GM18873 (cell line): ENCODE data around the gene TLCD4.
"Not testable (repeated sequence)": the region's sequence is repeated elsewhere in the genome, so short reads cannot be mapped to it uniquely, and the experiment has no call there.

Experiments
- ATAC-seq: cut with Tn5 transposase; IDR thresholded peaks from one replicate; pipeline ENCODE4 v1.9.1; 2021; ENCODE audit warnings: mild to moderate bottlenecking, moderate library complexity, moderate number of reproducible peaks; ENCODE audit not compliant: unreplicated experiment, low FRiP score

The TLCD4 gene

GRCh38 chr1:95140791-95141190 lies 23.6 kb downstream of the TLCD4 start:
- no peak for ATAC-seq

- ATAC-seq, result no peak
These were observed 28.3 kb downstream of the TLCD4 start for GRCh38 chr1:95145493-95145892.

- ATAC-seq, result no peak
These were observed 29.5 kb downstream of the TLCD4 start for GRCh38 chr1:95146637-95147036.

GRCh38 chr1:95154096-95154495 lies 36.9 kb downstream of the TLCD4 start:
- no peak for ATAC-seq

GRCh38 chr1:95165569-95165968 lies 48.4 kb downstream of the TLCD4 start:
- ATAC-seq, result not testable (repeated sequence)
